Measurements from ENCODE around the gene TENT5C. TPM values are rescaled to one million over a fixed set of nuclear protein-coding genes. Genes with fewer than 3 reads are reported as not detected.

The TENT5C gene
- total RNA-seq, 4 donors from 2014 or later, result 2.7 to 5.0 (median 3.4) TPM

DNA sequence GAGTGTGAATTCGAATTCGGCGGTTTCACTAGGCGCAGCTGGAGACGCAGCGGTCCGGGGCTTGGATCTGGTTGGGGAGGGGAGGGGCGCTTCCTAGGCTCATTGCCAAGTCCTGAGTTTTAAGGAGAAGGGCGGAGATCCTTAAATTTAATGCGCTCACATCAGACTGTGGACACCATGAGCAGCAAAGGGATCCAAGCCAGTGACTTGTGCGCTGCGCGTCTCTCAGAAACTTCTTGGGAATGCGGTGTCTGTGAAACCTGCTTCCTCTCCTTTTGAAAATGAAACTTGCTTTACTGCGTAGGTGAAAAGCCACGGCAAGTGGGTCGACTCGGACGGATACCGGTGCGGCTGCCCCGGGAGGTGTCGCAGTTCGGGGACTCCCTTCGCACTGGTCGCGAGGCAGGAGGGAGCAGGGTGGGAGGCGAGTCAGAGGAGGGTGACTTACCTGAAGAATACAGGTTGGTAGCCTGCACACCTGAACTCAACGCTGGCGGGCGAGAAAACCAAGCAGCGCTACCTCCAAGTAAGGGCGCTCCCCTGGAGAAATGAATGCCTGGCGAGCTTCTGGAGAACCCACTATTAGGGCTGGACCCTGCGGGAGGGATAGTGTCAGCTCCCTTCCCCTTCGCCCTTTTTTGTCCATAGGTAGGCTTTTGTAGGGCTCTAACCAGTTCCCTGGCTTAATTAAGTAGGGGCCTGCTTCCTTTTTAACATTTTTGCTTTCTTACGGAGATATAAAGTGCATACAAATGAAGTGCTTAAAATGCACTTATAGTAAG is 992 bp downstream of the TENT5C start:
- 8% methylated on average over 31 of the region's 37 CpGs for WGBS
- no peak for TF ChIP-seq POLR2AphosphoS5 (IDR thresholded peaks at IDR 0.05)
- no peak for TF ChIP-seq EP300 (IDR thresholded peaks at IDR 0.05)
- no peak for TF ChIP-seq POLR2A (IDR thresholded peaks at IDR 0.05)
- TF ChIP-seq, protein P1, sequence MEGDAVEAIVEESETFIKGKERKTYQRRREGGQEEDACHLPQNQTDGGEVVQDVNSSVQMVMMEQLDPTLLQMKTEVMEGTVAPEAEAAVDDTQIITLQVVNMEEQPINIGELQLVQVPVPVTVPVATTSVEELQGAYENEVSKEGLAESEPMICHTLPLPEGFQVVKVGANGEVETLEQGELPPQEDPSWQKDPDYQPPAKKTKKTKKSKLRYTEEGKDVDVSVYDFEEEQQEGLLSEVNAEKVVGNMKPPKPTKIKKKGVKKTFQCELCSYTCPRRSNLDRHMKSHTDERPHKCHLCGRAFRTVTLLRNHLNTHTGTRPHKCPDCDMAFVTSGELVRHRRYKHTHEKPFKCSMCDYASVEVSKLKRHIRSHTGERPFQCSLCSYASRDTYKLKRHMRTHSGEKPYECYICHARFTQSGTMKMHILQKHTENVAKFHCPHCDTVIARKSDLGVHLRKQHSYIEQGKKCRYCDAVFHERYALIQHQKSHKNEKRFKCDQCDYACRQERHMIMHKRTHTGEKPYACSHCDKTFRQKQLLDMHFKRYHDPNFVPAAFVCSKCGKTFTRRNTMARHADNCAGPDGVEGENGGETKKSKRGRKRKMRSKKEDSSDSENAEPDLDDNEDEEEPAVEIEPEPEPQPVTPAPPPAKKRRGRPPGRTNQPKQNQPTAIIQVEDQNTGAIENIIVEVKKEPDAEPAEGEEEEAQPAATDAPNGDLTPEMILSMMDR (IDR thresholded peaks at IDR 0.05), result no peak

GRCh38 chr1:117607471-117607870 is 1.6 kb downstream of the TENT5C start:
- H3K4me3 ChIP-seq, result peak overlapping the region; percentile 63
- H3K27ac ChIP-seq, result peak overlapping the region; percentile 56
- peaks cover 20% of the 10 kb centered on the region for H3K4me1 ChIP-seq
- no peak for DNase-seq (ENCODE audit: low spot score in 2 of 2)
- H3K27me3 ChIP-seq, result no peaks in the 10 kb centered on the region
- H3K9me3 ChIP-seq, result no peaks in the 10 kb centered on the region
- no peaks in the 10 kb centered on the region for H3K36me3 ChIP-seq
- WGBS, result 20% methylated on average over 6 of the region's 6 CpGs
- TF ChIP-seq POLR2A (IDR thresholded peaks at IDR 0.05) (no peak), EP300 (IDR thresholded peaks at IDR 0.05) (no peak), POLR2AphosphoS5 (IDR thresholded peaks at IDR 0.05) (no peak)
- TF ChIP-seq, protein P1 (IDR thresholded peaks at IDR 0.05), result no peak

More for the DNA sequence above, 992 bp downstream of the TENT5C start:
- Histone ChIP-seq H3K36me3 (no peaks in the 10 kb centered on the region), H3K4me3 (peak overlapping the region; percentile 63), H3K4me1 (peaks cover 17% of the 10 kb centered on the region), H3K27ac (peak overlapping the region; percentile 56), H3K9me3 (no peaks in the 10 kb centered on the region), H3K27me3 (no peaks in the 10 kb centered on the region)
- DNase-seq (ENCODE audit: low spot score in 2 of 2), result no peak

- Histone ChIP-seq H3K36me3 (no peaks in the 10 kb centered on the region), H3K4me3 (peak overlapping the region; percentile 63), H3K27me3 (no peaks in the 10 kb centered on the region), H3K27ac (no peak overlapping the region), H3K4me1 (peaks cover 27% of the 10 kb centered on the region), H3K9me3 (no peaks in the 10 kb centered on the region)
- no peak for TF ChIP-seq POLR2A (IDR thresholded peaks at IDR 0.05)
- DNase-seq (ENCODE audit: low spot score in 2 of 2), result no peak
- WGBS, result 89% methylated on average over 7 of the region's 7 CpGs
Observed at GRCh38 chr1:117608115-117608615, 2.3 kb downstream of the TENT5C start.

- DNase-seq (ENCODE audit: low spot score in 2 of 2), result no peak
- H3K4me1 ChIP-seq, result peaks cover 31% of the 10 kb centered on the region
- H3K27ac ChIP-seq, result no peak overlapping the region
- TF ChIP-seq, protein P1 (IDR thresholded peaks at IDR 0.05), result no peak
- TF ChIP-seq POLR2AphosphoS5 (IDR thresholded peaks at IDR 0.05) (no peak), EP300 (IDR thresholded peaks at IDR 0.05) (no peak), POLR2A (IDR thresholded peaks at IDR 0.05) (no peak)
- 74% methylated on average over 1 of the region's 1 CpG for WGBS
- H3K36me3 ChIP-seq, result no peaks in the 10 kb centered on the region
- H3K27me3 ChIP-seq, result no peaks in the 10 kb centered on the region
- H3K9me3 ChIP-seq, result no peaks in the 10 kb centered on the region
- no peak overlapping the region for H3K4me3 ChIP-seq
Observed at GRCh38 chr1:117608758-117609157, 2.9 kb downstream of the TENT5C start.

DNA sequence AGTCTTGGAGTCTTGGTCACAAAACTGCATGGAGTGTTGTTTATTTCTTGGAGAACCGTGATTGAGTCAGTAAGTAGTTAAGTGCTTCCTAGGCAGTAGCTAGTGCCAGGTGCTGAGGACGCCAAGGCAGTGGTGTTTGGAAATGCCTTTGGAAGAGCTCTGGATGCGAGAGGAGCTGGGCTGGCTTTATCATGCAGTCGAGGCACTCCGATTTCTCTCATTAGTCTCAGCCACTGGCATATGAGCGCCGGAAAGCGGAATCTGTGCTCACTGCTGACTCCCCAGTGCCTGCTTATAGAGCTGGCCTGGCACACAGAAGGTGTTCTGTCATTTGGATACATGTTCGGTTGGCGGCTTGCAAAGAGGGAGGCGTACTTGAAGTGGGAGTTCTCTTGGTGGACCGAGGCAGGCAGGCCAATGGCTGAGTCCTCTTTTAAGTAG is 3.6 kb downstream of the TENT5C start:
- peaks cover 36% of the 10 kb centered on the region for H3K4me1 ChIP-seq
- no peak overlapping the region for H3K27ac ChIP-seq
- 79% methylated on average over 12 of the region's 12 CpGs for WGBS
- H3K4me3 ChIP-seq, result no peak overlapping the region
- DNase-seq (ENCODE audit: low spot score in 2 of 2), result no peak
- TF ChIP-seq EP300 (IDR thresholded peaks at IDR 0.05), result no peak
- TF ChIP-seq, protein P1 (IDR thresholded peaks at IDR 0.05), result no peak
- TF ChIP-seq POLR2AphosphoS5 (IDR thresholded peaks at IDR 0.05), result no peak
- TF ChIP-seq POLR2A (IDR thresholded peaks at IDR 0.05), result no peak
- H3K27me3 ChIP-seq, result no peaks in the 10 kb centered on the region
- H3K9me3 ChIP-seq, result no peaks in the 10 kb centered on the region
- H3K36me3 ChIP-seq, result no peaks in the 10 kb centered on the region

Measured in suprapubic skin (tissue), 4 donors.